Hepatocyte (in vitro differentiated cells): ENCODE results near the gene EPHX1. TPM values are rescaled to one million over a fixed set of nuclear protein-coding genes. Genes with fewer than 3 reads are reported as not detected.
A peak's percentile ranks its signal among the peaks of the same experiment; 100 is the strongest.

Source experiments
- DNase-seq: peaks from one replicate; pipeline ENCODE4 v3.0.0-alpha.2; 2016; ENCODE audit warnings: low spot score
- H2AFZ ChIP-seq: fragments of 200-600 bp; sonication (generic); 2 replicates; pipeline ENCODE4 v1.6.0; 2016; ENCODE audit warnings: antibody characterized with exemption, mild to moderate bottlenecking
- H3K27ac ChIP-seq: fragments of 200-600 bp; sonication (generic); 2 replicates; pipeline ENCODE4 v1.5.1; 2016; ENCODE audit warnings: mild to moderate bottlenecking
- H3K27me3 ChIP-seq: fragments of 200-600 bp; sonication (generic); 2 replicates; pipeline ENCODE4 v1.6.1; 2016
- H3K36me3 ChIP-seq: fragments of 200-600 bp; sonication (generic); replicated peaks from 2 replicates; pipeline ENCODE4 v1.5.1; 2016; ENCODE audit warnings: low read depth; ENCODE audit not compliant: insufficient read depth
- H3K4me1 ChIP-seq: fragments of 200-600 bp; sonication (generic); 2 replicates; pipeline ENCODE4 v1.5.1; 2016; ENCODE audit warnings: mild to moderate bottlenecking, moderate library complexity; ENCODE audit not compliant: insufficient read depth
- H3K4me2 ChIP-seq: fragments of 200-600 bp; sonication (generic); 2 replicates; pipeline ENCODE4 v1.6.0; 2016
- H3K4me3 ChIP-seq: fragments of 200-600 bp; sonication (generic); 2 replicates; pipeline ENCODE4 v1.5.1; 2016; ENCODE audit warnings: mild to moderate bottlenecking
- H3K79me2 ChIP-seq: fragments of 200-600 bp; sonication (generic); 2 replicates; pipeline ENCODE4 v1.6.0; 2017; ENCODE audit warnings: mild to moderate bottlenecking
- H3K9me2 ChIP-seq: fragments of 200-600 bp; sonication (generic); replicated peaks from 2 replicates; pipeline ENCODE4 v1.6.0; 2017; ENCODE audit warnings: mild to moderate bottlenecking; ENCODE audit not compliant: insufficient read depth
- H3K9me3 ChIP-seq: fragments of 200-600 bp; sonication (generic); 2 replicates; pipeline ENCODE4 v1.5.1; 2016; ENCODE audit warnings: low read depth, mild to moderate bottlenecking
- H4K20me1 ChIP-seq: fragments of 200-600 bp; sonication (generic); 2 replicates; pipeline ENCODE4 v1.6.0; 2016; ENCODE audit warnings: mild to moderate bottlenecking; ENCODE audit not compliant: insufficient read depth, poor library complexity, severe bottlenecking
- EZH2 ChIP-seq: fragments of 200-600 bp; sonication (generic); IDR thresholded peaks from 2 replicates; pipeline ENCODE4 v1.6.1; 2016; ENCODE audit warnings: antibody characterized with exemption, mild to moderate bottlenecking, borderline replicate concordance
- EZH2phosphoT487 ChIP-seq: fragments of 200-600 bp; sonication (generic); IDR thresholded peaks from one replicate; pipeline ENCODE4 v1.6.1; 2018; ENCODE audit warnings: antibody characterized with exemption, mild to moderate bottlenecking, low read depth, moderate library complexity; ENCODE audit not compliant: unreplicated experiment, severe bottlenecking
- WGBS: methylation state at CpG from one replicate; pipeline ENCODE4 v1.1.6; 2016; ENCODE audit warnings: low lambda C conversion rate; ENCODE audit errors: missing lambda C conversion rate; 5-methylcytosine and 5-hydroxymethylcytosine counted together
- polyA plus RNA-seq: library from polyadenylated mRNA; unstranded; fragments of >200 nt; fragmentation: Nextera tagmentation; extraction: Ambion mirVana; gene quantifications from 2 replicates; pipeline ENCODE4 v1.2.1, GENCODE V29; 2016
- total RNA-seq: library from RNA; depleted of rRNA; stranded (reverse); fragments of >200 nt; gene quantifications from 2 replicates; pipeline ENCODE4 v1.2.3, GENCODE V29; 2014
- TF ChIP-seq, protein P1 (sequence below): fragments of 200-600 bp; sonication (generic); IDR thresholded peaks from 2 replicates; pipeline ENCODE4 v1.5.1; 2016; ENCODE audit warnings: antibody characterized with exemption, mild to moderate bottlenecking; ENCODE audit not compliant: poor library complexity

EPHX1 gene
- total and polyA plus RNA-seq, 2 experiments from 2014 or later, result 133 to 138 TPM

DNA sequence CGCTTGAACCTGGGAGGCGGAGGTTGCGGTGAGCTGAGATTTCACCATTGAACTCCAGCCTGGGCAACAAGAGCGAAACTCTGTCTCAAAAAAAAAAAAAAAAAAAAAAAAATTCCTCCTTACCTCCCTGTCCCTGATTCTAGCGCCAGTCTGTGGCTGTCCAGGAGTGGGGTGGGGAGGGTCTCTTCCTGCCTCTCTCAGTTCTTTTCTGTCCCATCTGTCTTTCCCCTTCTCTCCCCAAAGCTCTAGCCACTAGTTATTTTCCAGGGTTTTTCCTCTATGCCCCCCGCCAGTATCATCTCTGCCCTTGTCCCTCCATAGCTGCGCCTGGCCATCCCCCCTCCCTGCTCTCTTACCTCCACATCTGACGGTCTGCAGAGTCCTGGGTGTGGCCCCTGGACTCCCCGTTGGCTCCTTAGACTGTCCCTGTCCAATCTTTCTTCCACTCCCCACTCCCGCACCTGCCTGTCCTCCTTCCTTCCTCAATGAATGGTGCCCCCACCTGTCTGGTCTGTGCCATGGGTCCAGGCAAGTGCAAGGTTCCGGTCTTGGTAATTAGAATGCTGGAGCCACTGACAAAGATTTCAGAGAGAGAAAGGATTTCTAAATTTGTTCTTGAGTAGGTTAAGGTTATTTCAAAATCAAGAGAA lies 73.8 kb downstream of the EPHX1 start:
- Histone ChIP-seq H4K20me1 (no peaks in the 10 kb centered on the region), H3K4me1 (peaks cover 36% of the 10 kb centered on the region), H3K9me3 (no peaks in the 10 kb centered on the region), H3K79me2 (peaks cover 43% of the 10 kb centered on the region), H3K9me2 (no peaks in the 10 kb centered on the region), H2AFZ (no peak overlapping the region), H3K27me3 (no peaks in the 10 kb centered on the region), H3K36me3 (no peaks in the 10 kb centered on the region), H3K27ac (peak overlapping the region; percentile 98), H3K4me2 (peak overlapping the region; percentile 99), H3K4me3 (no peak overlapping the region)
- WGBS, result 75% methylated on average over 10 of the region's 11 CpGs
- DNase-seq, result no peak
- no peak for TF ChIP-seq EZH2phosphoT487
- TF ChIP-seq EZH2, result no peak
- TF ChIP-seq, protein P1, sequence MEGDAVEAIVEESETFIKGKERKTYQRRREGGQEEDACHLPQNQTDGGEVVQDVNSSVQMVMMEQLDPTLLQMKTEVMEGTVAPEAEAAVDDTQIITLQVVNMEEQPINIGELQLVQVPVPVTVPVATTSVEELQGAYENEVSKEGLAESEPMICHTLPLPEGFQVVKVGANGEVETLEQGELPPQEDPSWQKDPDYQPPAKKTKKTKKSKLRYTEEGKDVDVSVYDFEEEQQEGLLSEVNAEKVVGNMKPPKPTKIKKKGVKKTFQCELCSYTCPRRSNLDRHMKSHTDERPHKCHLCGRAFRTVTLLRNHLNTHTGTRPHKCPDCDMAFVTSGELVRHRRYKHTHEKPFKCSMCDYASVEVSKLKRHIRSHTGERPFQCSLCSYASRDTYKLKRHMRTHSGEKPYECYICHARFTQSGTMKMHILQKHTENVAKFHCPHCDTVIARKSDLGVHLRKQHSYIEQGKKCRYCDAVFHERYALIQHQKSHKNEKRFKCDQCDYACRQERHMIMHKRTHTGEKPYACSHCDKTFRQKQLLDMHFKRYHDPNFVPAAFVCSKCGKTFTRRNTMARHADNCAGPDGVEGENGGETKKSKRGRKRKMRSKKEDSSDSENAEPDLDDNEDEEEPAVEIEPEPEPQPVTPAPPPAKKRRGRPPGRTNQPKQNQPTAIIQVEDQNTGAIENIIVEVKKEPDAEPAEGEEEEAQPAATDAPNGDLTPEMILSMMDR, result no peak

- Histone ChIP-seq H2AFZ (no peak overlapping the region), H3K79me2 (peaks cover 31% of the 10 kb centered on the region), H3K4me3 (no peak overlapping the region), H3K9me3 (no peaks in the 10 kb centered on the region), H3K27ac (no peak overlapping the region), H3K4me1 (peaks cover 22% of the 10 kb centered on the region), H4K20me1 (no peaks in the 10 kb centered on the region), H3K4me2 (no peak overlapping the region), H3K27me3 (no peaks in the 10 kb centered on the region), H3K36me3 (no peaks in the 10 kb centered on the region), H3K9me2 (no peaks in the 10 kb centered on the region)
- 91% methylated on average over 6 of the region's 6 CpGs for WGBS
- DNase-seq, result no peak
- TF ChIP-seq EZH2phosphoT487 (no peak), EZH2 (no peak)
- TF ChIP-seq, protein P1, result no peak
These were observed 75.4 kb downstream of the EPHX1 start for GRCh38 chr1:225885336-225885735.

DNA sequence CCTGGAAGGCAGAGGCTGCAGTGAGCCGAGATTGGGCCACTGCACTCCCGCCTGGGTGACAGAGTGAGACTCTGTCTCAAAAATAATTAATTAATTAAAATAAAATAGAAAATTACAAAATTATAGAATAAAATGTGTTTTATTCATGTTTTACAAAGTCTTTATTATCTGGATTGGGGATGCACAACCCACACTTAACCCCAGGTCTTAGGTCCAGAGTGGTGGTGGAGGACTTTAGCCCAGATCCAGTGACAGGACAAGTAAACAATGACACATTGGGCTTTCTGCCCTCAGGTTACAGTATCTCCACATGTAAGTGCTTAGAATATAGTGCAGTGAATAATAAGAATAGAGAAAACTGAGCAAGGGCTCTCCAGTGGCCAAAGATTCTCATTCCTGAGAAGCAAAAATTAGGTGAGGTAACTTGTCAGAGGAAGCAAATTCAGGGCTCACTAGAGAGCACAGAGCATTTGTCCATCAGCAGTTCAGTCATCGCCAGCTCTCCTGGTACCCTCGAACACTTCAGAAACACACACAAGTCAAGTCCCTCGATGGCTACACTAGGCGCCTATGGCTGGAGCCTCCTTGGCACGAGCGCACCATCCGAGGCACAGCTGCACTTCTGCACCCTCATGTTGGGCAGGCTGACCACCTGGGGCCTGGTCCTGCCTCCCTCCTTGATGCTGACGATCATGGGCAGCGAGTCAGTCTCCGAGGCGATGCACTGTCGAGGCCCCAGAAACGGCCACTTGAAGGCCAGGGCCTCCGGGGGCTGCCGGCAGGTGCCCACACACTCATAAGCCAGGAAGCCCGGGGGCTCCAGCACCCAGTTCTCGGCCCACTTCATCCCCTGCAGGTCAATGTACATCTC lies 76.5 kb downstream of the EPHX1 start:
- H3K4me2 ChIP-seq, result no peak overlapping the region
- H3K79me2 ChIP-seq, result peaks cover 22% of the 10 kb centered on the region
- H3K36me3 ChIP-seq, result no peaks in the 10 kb centered on the region
- TF ChIP-seq EZH2phosphoT487, result no peak
- TF ChIP-seq, protein P1, result no peak
- no peak for TF ChIP-seq EZH2
- H4K20me1 ChIP-seq, result no peaks in the 10 kb centered on the region
- no peaks in the 10 kb centered on the region for H3K9me2 ChIP-seq
- H3K4me1 ChIP-seq, result peaks cover 14% of the 10 kb centered on the region
- H3K27me3 ChIP-seq, result no peaks in the 10 kb centered on the region
- no peak overlapping the region for H3K4me3 ChIP-seq
- 95% methylated on average over 19 of the region's 19 CpGs for WGBS
- H3K9me3 ChIP-seq, result no peaks in the 10 kb centered on the region
- DNase-seq, result peak; percentile 51
- H2AFZ ChIP-seq, result no peak overlapping the region
- H3K27ac ChIP-seq, result peak overlapping the region; percentile 51
